ENCODE measurements around the gene CALY.

Gene CALY

DNA sequence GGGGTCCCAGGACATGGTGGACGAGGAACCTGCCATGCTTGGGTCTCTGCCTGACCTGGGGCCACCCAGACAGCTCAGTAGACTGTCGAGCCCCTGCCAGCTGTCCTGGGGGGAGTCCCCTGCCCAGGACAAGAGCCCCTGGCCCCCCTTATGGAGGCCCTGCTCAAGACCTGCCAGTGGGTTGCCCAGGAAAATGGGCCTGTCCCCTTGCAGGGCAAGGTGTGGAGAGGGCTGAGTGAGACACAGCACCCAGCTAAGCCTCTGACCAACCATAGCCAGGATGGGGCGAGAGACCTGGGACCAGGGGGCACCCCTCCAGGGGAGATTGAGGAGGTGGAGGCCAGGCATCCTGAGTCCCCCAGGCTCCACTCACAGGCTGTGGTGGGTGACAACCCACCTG is 19.3 kb upstream of the CALY start:
- no peak overlapping the region for H3K27ac ChIP-seq (ENCODE audit: low read length)
- no peaks in the 10 kb centered on the region for H3K4me1 ChIP-seq (ENCODE audit: insufficient read depth, low read length)
- no peak overlapping the region for H3K4me3 ChIP-seq (ENCODE audit: low read length)
- no peak overlapping the region for H3K9ac ChIP-seq (ENCODE audit: low read depth, low read length)
- no peaks in the 10 kb centered on the region for H3K9me3 ChIP-seq (ENCODE audit: insufficient read depth, low read depth, low read length)
- H3K36me3 ChIP-seq (ENCODE audit: insufficient read depth, low read depth, low read length): no peaks in the 10 kb centered on the region
- peaks cover 16% of the 10 kb centered on the region for H3K27me3 ChIP-seq (ENCODE audit: insufficient read depth, low read length)

DNA sequence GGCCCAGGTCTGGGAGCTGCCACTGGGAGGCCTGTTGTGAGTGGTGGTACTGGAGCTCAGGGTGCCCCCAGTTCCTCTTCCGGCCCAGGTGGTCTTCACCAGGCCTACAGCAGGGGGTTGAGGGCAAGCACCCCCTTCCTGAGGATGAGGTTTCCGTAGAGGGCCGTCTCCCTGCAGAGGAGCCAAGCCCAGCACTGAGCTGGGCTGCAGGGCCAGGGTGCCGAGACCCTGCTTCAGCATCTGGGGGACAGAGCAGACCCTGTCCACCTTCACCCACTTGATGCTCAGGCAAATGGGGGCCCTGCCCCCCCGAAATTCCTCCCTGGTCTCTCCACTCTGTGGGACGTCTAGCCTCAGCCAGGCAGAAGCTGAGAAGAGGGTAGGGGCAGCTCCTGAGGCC is 18.6 kb upstream of the CALY start:
- Histone ChIP-seq H3K4me1 (ENCODE audit: insufficient read depth, low read length) (no peaks in the 10 kb centered on the region), H3K27me3 (ENCODE audit: insufficient read depth, low read length) (peaks cover 11% of the 10 kb centered on the region), H3K4me3 (ENCODE audit: low read length) (no peak overlapping the region), H3K9ac (ENCODE audit: low read depth, low read length) (no peak overlapping the region), H3K27ac (ENCODE audit: low read length) (no peak overlapping the region), H3K36me3 (ENCODE audit: insufficient read depth, low read depth, low read length) (no peaks in the 10 kb centered on the region), H3K9me3 (ENCODE audit: insufficient read depth, low read depth, low read length) (no peaks in the 10 kb centered on the region)

GRCh38 chr10:133354672-133355240 is 18.1 kb upstream of the CALY start:
- Histone ChIP-seq H3K36me3 (ENCODE audit: insufficient read depth, low read depth, low read length) (no peaks in the 10 kb centered on the region), H3K27ac (ENCODE audit: low read length) (no peak overlapping the region), H3K9ac (ENCODE audit: low read depth, low read length) (no peak overlapping the region), H3K4me1 (ENCODE audit: insufficient read depth, low read length) (no peaks in the 10 kb centered on the region), H3K27me3 (ENCODE audit: insufficient read depth, low read length) (peaks cover 6% of the 10 kb centered on the region), H3K4me3 (ENCODE audit: low read length) (no peak overlapping the region), H3K9me3 (ENCODE audit: insufficient read depth, low read depth, low read length) (no peaks in the 10 kb centered on the region)

DNA sequence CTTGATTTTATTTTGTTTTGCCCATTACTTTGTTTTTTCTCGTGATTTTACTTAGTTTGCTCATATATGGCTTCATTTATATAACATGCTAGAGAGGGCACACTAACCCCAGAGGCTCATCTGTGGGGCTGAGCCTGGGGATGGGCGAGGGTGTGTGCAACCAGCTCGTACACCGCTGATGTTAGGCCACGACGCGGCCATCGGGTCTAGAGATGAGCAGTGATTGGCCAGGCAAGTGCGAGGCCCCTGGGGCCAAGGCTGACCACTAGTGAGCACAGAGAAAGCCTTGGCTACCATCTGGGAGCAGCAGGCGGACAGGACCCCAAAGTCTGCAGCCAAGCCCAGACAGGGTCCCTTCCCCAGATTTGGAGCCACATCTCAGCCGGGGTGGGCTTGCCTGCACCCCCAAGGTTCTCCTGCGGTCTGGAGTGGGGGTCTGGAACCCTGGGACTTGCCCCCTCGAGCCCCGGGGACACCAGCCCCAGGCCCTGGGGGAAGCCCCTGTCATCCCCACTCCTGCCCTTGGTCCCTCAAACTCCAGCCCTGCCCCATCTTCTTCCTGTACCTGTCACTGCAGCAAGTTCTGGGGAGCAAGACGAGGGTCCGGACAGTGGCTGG is 17.4 kb upstream of the CALY start:
- H3K36me3 ChIP-seq (ENCODE audit: insufficient read depth, low read depth, low read length): no peaks in the 10 kb centered on the region
- H3K4me1 ChIP-seq (ENCODE audit: insufficient read depth, low read length): no peaks in the 10 kb centered on the region
- no peak overlapping the region for H3K4me3 ChIP-seq (ENCODE audit: low read length)
- H3K27ac ChIP-seq (ENCODE audit: low read length): no peak overlapping the region
- no peaks in the 10 kb centered on the region for H3K9me3 ChIP-seq (ENCODE audit: insufficient read depth, low read depth, low read length)
- peaks cover 3% of the 10 kb centered on the region; the same call in 1 of the 2 replicates for H3K27me3 ChIP-seq (ENCODE audit: insufficient read depth, low read length)
- H3K9ac ChIP-seq (ENCODE audit: low read depth, low read length): no peak overlapping the region

DNA sequence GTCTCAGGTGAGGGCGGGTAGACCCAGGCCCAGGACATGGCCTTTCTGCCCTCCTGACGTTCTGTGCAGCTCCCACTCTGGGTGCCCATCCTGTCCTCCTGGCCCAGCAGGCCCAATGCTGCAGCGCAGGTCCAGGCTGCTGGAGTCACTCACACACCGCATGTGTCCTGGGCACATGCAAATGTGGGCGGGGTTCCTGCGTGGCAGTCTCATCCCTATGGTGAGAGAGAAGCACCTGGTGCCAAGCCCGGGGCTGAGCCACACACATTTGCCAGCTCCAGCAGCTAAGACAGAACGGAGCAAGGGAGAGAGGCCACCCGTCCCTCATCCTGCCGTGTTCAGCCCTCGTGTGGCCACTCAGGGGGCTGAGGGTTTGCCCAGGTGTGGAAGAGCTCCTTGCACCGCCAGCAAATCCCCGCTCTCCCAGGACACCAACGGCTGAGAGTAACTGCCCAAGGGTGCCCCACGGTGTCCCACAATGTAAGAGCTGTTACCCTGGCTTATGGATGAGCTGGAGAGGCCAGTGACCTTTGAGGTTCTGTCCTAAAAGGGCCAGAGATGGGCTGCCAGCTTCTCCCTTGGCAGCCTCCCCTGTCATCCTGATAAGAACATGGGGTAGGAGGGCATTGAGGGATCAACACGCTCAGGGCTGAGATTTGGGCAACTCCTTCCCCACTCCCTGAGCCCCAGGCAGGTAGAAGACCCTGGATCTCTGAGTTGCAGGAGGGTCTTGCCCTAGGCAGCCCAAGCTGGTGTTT is 16.7 kb upstream of the CALY start:
- H3K36me3 ChIP-seq (ENCODE audit: insufficient read depth, low read depth, low read length): no peaks in the 10 kb centered on the region
- H3K9me3 ChIP-seq (ENCODE audit: insufficient read depth, low read depth, low read length): no peaks in the 10 kb centered on the region
- H3K27ac ChIP-seq (ENCODE audit: low read length): no peak overlapping the region
- H3K4me3 ChIP-seq (ENCODE audit: low read length): no peak overlapping the region
- H3K4me1 ChIP-seq (ENCODE audit: insufficient read depth, low read length): no peaks in the 10 kb centered on the region
- no peaks in the 10 kb centered on the region for H3K27me3 ChIP-seq (ENCODE audit: insufficient read depth, low read length)
- H3K9ac ChIP-seq (ENCODE audit: low read depth, low read length): no peak overlapping the region

DNA sequence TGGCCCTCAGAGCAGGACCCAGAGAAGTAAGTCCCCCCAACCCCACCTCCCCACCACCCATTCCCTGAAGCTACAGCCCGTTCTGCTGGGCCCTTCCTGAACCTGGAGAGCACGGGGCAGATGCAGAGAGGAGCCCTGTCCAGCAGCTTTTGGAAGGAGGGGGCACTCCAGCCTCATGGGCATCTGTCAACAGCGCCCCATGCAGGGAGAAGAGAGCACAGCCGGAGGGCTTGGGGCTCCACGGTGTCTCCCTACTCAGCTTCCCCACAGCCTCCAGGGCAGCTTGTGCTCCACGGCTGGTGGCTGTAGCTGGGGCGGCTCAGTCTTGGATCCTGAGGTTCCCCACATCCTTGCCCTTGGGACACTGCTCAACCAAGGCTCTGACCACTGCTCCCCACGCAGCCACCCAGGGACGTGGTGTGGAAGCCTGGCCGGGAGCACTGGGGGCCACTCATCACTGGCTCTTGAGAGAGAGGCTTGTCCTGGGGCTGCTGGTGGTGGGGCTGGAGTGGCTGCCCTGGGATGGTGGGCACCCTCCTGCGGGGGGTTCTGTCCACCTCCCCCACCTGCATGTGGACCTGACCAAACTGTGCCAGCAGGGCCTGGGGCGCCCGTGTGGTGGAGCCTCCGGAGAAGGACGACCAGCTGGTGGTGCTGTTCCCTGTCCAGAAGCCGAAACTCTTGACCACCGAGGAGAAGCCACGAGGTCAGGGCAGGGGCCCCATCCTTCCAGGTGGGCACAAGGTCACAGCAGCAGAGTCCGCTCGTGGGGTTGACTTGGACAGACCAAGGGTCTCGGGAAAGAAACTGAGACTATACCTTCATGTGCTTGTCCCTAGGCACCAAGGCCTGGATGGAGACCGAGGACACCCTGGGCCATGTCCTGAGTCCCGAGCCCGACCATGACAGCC is 15.0 kb upstream of the CALY start:
- Histone ChIP-seq H3K27ac (ENCODE audit: low read length) (no peak overlapping the region), H3K9me3 (ENCODE audit: insufficient read depth, low read depth, low read length) (no peaks in the 10 kb centered on the region), H3K9ac (ENCODE audit: low read depth, low read length) (no peak overlapping the region), H3K27me3 (ENCODE audit: insufficient read depth, low read length) (no peaks in the 10 kb centered on the region), H3K4me3 (ENCODE audit: low read length) (no peak overlapping the region), H3K4me1 (ENCODE audit: insufficient read depth, low read length) (no peaks in the 10 kb centered on the region), H3K36me3 (ENCODE audit: insufficient read depth, low read depth, low read length) (no peaks in the 10 kb centered on the region)

GRCh38 chr10:133350950-133351329 is 14.2 kb upstream of the CALY start:
- Histone ChIP-seq H3K36me3 (ENCODE audit: insufficient read depth, low read depth, low read length) (no peaks in the 10 kb centered on the region), H3K4me3 (ENCODE audit: low read length) (no peak overlapping the region), H3K4me1 (ENCODE audit: insufficient read depth, low read length) (no peaks in the 10 kb centered on the region), H3K27me3 (ENCODE audit: insufficient read depth, low read length) (no peaks in the 10 kb centered on the region), H3K9ac (ENCODE audit: low read depth, low read length) (no peak overlapping the region), H3K27ac (ENCODE audit: low read length) (no peak overlapping the region), H3K9me3 (ENCODE audit: insufficient read depth, low read depth, low read length) (no peaks in the 10 kb centered on the region)

- Histone ChIP-seq H3K9ac (ENCODE audit: low read depth, low read length) (no peak overlapping the region), H3K4me3 (ENCODE audit: low read length) (no peak overlapping the region), H3K36me3 (ENCODE audit: insufficient read depth, low read depth, low read length) (no peaks in the 10 kb centered on the region), H3K27ac (ENCODE audit: low read length) (no peak overlapping the region), H3K9me3 (ENCODE audit: insufficient read depth, low read depth, low read length) (no peaks in the 10 kb centered on the region), H3K4me1 (ENCODE audit: insufficient read depth, low read length) (no peaks in the 10 kb centered on the region), H3K27me3 (ENCODE audit: insufficient read depth, low read length) (no peaks in the 10 kb centered on the region)
Measured at GRCh38 chr10:133350283-133350949, 13.7 kb upstream of the CALY start.

- Histone ChIP-seq H3K36me3 (ENCODE audit: insufficient read depth, low read depth, low read length) (no peaks in the 10 kb centered on the region), H3K9me3 (ENCODE audit: insufficient read depth, low read depth, low read length) (no peaks in the 10 kb centered on the region), H3K27me3 (ENCODE audit: insufficient read depth, low read length) (no peaks in the 10 kb centered on the region), H3K4me3 (ENCODE audit: low read length) (no peak overlapping the region), H3K27ac (ENCODE audit: low read length) (no peak overlapping the region), H3K9ac (ENCODE audit: low read depth, low read length) (no peak overlapping the region), H3K4me1 (ENCODE audit: insufficient read depth, low read length) (no peaks in the 10 kb centered on the region)
Measured at GRCh38 chr10:133349577-133350011, 12.9 kb upstream of the CALY start.

DNA sequence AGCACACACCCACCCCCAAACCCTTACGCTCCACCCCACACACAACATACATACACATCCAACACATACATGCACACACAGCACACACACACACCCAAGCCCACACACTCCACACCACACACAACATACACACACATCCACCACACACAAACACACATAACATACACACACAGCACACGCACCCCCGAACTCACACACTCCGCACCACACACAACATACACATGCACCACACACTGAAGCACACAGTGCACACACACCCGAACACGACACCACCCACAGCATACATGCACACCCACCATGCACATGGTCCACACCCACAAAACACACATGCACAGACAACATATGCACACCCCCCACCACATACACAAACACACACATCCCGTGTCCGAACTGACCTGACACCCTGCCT is 12.5 kb upstream of the CALY start:
- H3K4me3 ChIP-seq (ENCODE audit: low read length): no peak overlapping the region
- no peak overlapping the region for H3K9ac ChIP-seq (ENCODE audit: low read depth, low read length)
- no peak overlapping the region for H3K27ac ChIP-seq (ENCODE audit: low read length)
- H3K27me3 ChIP-seq (ENCODE audit: insufficient read depth, low read length): no peaks in the 10 kb centered on the region
- H3K9me3 ChIP-seq (ENCODE audit: insufficient read depth, low read depth, low read length): no peaks in the 10 kb centered on the region
- H3K36me3 ChIP-seq (ENCODE audit: insufficient read depth, low read depth, low read length): no peaks in the 10 kb centered on the region
- no peaks in the 10 kb centered on the region for H3K4me1 ChIP-seq (ENCODE audit: insufficient read depth, low read length)
